HG02973 (cell line): ENCODE data around the gene MEGF8.

Source experiments
- ATAC-seq: cut with Tn5 transposase; IDR thresholded peaks from one replicate; pipeline ENCODE4 v1.9.1; 2021; ENCODE audit warnings: moderate library complexity; ENCODE audit not compliant: unreplicated experiment

MEGF8 gene

DNA sequence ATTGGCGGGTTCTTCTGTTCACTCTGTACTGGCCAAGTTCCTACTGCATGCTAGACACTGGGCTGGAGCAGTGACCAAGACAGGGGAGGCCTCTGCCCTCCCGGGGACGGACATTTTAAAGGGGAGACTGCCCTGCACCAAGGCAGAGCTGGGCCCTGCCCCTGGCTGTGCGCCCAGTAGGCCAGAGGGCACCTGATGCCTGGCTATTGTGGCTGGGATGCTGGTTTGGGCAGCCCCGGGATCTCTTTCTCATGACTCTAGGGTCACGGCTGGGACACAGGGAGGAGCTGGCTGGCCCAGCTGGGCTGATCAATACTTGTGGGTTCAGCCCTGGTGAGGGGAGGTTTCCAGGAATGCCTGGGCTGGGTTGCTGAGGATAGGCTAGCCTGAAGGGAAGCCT, 84.0 kb downstream of the MEGF8 start:
- ATAC-seq, result no peak

- ATAC-seq, result no peak
Observed at GRCh38 chr19:42410371-42410770, 84.9 kb downstream of the MEGF8 start.

DNA sequence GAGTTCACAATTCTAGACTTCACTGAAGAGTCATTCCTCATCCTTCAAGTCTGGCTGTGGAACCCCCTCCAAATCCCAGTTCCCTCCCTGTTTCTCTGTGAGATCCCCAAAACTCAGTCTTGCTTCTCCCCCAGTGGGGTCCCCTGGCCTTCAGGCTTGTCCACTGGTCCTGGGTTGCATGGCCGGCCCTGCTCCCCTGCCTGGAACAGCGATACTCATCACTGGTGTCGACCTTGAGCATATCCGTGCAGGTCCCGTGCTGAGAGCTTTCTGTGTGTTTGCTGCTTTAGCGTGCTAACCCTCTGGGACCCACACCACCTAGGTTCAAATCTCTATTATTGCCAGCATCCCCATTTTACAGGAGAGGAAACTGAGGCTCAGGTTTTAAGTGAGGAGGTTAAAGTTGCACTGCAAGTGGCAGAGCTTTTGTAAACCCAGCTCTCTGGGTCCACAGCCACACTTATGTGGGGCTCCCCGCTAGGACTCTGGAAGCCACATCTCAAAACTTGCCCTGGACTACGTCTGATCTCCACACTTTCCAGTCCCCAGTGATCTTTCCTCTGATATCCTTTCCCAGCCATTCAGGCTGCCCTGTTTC, 86.2 kb downstream of the MEGF8 start:
- ATAC-seq, result no peak

DNA sequence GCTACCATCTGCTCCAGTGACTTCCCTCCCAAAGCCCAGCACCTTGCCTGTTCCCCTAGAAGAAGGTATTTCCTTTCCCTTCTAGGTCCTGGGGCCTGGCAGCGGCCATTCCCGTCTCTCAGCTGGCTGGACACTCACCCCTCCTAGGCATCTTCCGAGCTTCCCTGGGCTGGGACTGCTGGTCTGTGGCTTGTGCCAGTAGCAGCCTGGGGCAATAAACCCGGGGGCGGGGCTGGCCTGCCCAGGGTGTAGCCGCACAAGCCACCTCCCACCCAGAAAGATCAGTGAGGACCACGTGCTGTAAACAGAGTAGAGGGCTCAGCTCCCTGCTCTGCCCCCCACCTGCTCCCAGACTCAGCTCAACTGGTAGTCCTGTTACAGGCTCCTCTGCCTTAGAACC, 86.8 kb downstream of the MEGF8 start:
- no peak for ATAC-seq

GRCh38 chr19:42412661-42413076, 87.2 kb downstream of the MEGF8 start:
- ATAC-seq, result no peak

DNA sequence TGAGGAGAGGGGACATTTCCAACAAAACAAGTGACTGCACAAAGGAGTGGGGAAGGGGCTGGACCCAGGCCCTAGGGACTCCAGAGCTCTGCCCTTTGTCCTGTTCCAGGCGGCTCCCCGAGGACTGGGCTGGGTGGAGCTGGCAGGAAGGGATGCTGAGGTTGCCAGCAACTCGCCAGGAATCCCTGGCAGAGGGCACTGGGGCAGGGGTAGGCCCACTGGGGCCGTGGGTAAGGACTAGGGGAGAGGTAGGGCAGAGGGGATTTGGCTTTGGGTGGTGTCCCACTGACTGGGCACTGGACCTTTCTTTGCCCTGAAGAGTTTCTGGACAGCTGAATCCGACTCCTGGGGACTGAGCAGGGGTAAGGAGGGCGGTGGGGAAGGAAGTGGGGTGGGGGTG, 93.9 kb downstream of the MEGF8 start:
- no peak for ATAC-seq

GRCh38 chr19:42420055-42420544, 94.7 kb downstream of the MEGF8 start:
- no peak for ATAC-seq

GRCh38 chr19:42421101-42421500, 95.7 kb downstream of the MEGF8 start:
- ATAC-seq, result no peak

DNA sequence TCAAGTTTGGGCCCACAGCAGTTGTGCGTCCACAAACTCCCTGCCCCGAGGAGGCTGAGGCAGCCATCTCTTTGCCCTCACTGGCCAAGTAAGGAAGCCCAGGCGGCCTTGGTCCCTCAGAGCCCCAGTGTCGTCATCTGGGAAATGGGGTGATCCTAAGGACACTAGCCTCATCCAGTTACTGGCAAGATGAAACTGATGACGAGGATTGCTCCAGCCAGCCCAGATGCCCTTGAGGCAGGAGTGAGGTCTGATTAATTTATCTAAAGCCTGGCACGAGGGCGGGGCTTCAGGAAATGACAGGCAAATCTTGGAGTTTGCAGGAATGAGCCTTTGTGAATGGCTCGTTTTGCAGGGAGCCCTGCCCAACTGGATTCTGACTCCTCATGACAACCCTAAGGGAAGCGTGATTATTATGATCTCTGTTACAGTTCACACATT, 96.2 kb downstream of the MEGF8 start:
- no peak for ATAC-seq

GRCh38 chr19:42422092-42422900, 96.9 kb downstream of the MEGF8 start:
- ATAC-seq, result no peak

DNA sequence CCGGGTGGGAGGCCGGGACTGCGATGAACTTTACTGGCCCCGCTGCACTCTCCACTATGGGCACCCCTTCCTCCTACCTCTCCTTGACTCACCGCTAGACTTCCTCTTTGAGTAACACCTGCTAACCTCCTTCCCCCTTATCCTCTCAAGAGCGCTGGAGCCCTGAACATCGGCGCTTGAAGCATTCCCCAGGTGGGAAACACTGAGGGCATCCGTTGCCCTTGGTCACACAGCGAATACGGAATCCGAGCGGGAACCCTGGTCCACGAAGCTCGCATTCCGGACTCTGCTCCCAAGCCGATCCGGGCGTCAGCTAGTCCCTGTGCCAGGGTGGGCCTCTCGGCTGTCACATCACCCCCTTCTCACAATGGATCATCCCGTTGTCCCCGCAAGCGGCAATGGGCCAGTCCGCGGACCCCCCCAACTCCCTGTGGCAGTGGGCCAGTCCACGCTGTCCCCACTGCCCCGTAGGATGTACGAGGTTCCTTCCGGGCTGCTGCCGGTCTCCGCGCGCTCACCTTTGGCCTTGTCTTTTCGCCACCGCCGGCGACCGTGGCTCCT, 97.5 kb downstream of the MEGF8 start:
- peak; percentile 26 for ATAC-seq

DNA sequence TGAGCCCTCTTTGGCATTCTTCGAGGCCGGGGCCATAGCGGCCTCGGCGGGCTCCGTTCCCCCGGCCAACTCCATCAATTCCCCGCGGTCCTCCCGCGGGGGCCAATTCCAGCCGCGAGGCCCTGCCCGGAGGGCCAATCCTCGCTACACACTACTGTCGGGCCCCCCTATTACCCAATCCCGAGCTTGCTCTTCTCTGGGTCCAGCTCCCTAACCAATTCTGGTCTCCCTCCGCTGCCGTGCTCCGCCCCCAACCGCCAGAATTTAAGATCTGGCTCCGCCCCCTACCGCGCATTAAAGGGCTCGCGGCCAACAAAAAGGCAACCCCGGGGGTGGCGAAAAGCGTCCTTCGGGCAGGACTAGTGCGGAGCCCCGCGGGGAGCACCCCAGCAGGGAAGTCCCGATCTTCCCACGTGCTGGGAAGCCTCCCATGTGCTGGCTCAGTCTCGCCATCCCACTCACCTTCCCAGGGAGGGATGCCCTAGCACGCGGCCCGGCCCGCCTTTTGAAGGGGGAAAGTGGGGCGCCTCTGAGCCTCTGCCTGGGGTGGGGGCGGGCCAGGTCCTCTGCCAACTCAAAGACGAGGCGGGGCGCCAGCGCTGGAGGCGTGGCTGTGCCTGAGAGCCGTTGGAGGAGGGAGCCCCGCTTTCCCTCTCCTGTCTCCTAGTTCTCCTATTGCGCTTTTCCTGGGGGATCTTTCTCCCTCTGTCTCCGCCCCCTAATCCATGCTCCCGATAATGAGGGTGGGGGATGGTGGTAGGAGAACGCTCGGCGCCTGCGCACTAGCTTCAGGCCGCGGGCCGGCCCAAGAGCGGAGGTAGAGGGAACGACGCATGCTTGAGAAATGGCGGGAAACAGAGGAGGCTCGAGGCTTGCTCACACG, 98.3 kb downstream of the MEGF8 start:
- ATAC-seq, result peak; percentile 78

DNA sequence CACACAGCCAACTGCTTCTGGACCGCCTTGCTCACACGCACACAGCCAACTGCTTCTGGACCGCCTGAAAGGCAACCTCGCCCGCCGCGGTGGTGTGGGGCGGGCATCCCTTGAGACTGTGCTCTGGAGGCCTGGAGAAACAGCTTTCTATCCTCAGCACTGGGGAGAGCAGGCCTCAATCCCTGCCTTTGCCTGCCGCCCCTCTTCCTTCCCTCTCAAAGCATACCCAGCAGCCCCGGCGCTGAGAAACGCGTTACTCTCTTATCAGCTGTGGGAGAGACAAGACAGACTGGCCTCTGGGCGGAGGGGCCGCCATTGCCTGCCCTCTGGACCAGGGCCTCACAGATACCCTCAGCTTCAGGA, 98.9 kb downstream of the MEGF8 start:
- no peak for ATAC-seq

- no peak for ATAC-seq
Observed at GRCh38 chr19:42424712-42425131, 99.3 kb downstream of the MEGF8 start.

GRCh38 chr19:42426643-42427042, 101.2 kb downstream of the MEGF8 start:
- ATAC-seq, result no peak

- no peak for ATAC-seq
Observed at GRCh38 chr19:42427313-42427712, 101.9 kb downstream of the MEGF8 start, which contains the start of gene LIPE. Gene LIPE, minus strand, starts transcription at chr19:42427388. Its CDS starts 239 bp downstream, at chr19:42427149.
